PC-3 (cell line): Measurements from ENCODE around the gene ENTREP1.

ENCODE experiments used
- CTCF ChIP-seq: fragments of 300-600 bp; sonication (generic); conservative IDR thresholded peaks from 2 replicates; pipeline ENCODE4 v1.5.1; 2017; ENCODE audit warnings: antibody characterized with exemption, low read depth, mild to moderate bottlenecking, low read length
- EZH2 ChIP-seq: fragments of 300-600 bp; sonication (generic); IDR thresholded peaks from one replicate; pipeline ENCODE4 v1.6.1; 2017; ENCODE audit warnings: antibody characterized with exemption, mild to moderate bottlenecking, low read length; ENCODE audit not compliant: unreplicated experiment
- EZH2phosphoT487 ChIP-seq: fragments of 300-600 bp; sonication (generic); IDR thresholded peaks from 2 replicates; pipeline ENCODE4 v1.6.1; 2018; ENCODE audit warnings: mild to moderate bottlenecking, antibody characterized with exemption, low read length, borderline replicate concordance

- TF ChIP-seq CTCF = no peak
- TF ChIP-seq EZH2 = no peak
- no peak for TF ChIP-seq EZH2phosphoT487
Observed at GRCh38 chr9:69322256-69322655, 2.8 kb upstream of the ENTREP1 start.
